Stimulated activated CD8-positive, alpha-beta memory T cell treated with anti-CD3 and anti-CD28 coated beads, Interleukin-4, amount 100 ng/mL, for 1 hour (primary cell): ENCODE measurements around the gene GOLGA7B.

Experiments
- DNase-seq, 2 donors: peaks; one replicate each; pipeline ENCODE4 v3.0.0-alpha.2; 2020; ENCODE audit warnings: low read depth in 2 of 2, low spot score in 1 of 2

Gene GOLGA7B

DNA sequence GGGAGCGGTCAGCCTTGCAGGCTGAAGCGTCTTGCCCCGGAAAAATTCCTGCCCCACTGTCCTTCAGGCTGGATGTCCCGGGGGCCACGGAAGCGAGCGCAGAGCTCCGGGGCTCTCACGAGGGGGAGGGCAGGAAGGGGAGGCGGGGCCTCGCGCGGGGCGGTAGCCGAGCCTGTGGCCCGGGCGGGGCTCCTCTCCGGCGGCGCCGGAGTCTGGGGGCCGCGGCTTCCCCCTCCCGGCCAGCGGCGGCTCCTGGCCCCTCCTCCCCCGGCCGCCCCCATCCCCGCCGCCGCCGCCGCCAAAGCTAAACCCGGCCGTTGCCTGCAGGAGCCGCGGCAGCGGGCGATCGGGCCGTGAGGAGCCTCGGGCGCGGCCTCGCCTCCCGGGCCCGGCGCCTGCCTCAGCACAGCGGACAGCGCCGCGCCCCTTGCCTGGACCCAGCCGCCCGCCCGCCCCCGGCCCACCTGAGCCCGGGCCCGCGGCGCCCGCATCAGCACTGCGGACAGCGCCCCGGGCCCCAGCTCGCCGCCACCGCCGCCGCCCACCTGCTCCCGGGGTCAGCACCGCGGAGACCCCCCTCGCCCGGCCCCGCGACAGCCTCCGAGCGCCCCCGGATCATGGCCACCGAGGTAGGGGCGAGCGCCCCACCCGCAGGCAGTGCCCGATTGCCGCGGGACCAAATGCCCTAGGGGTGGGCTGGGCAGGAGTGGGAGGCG lies at the start of gene GOLGA7B:
TSS of gene GOLGA7B (plus strand) at position 157 of the 716 bp plus-strand sequence. CDS start at position 618, 461 bp downstream.
- DNase-seq: peak; percentile 23 to 35

DNA sequence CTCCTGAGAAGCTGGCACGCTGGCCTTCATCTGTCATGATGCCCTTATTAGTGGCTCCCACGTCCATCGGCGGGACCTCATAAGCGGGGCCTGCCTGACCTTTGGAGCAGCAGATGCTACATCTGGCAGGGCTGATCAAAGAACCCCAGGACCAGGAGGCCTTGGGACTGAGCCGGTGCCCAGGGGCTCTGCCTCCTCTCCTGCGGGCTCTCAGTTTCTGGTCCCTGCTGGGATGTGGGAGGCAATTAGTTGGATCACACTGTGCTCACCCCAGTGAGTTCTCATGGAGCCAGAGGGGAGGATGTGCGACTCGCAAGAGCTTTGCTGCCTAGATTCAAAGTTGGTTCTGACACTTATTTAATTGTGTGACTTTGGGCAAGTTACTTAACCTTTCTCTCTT lies 49.2 kb upstream of the GOLGA7B start:
- DNase-seq: no peak

DNA sequence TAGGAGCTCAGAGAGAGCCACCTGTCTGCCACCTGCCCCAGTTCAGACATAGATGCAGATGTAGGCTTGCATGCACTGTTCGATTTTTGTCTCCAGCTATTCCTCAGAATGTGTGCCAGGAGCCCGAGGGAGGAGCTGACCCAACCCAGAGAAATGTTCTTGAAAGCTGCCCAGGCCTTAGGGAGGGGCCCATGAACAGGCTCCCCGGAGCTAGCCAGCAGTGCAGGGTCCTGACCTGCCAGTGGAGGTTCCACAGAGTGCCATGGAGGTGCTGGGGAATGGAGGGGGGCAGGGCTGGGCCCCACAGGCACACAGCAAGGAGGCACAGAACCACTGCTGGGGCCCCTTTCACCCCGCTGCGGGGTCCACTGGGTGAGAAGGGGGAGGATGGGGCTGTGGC lies 48.2 kb upstream of the GOLGA7B start:
- DNase-seq: no peak

DNA sequence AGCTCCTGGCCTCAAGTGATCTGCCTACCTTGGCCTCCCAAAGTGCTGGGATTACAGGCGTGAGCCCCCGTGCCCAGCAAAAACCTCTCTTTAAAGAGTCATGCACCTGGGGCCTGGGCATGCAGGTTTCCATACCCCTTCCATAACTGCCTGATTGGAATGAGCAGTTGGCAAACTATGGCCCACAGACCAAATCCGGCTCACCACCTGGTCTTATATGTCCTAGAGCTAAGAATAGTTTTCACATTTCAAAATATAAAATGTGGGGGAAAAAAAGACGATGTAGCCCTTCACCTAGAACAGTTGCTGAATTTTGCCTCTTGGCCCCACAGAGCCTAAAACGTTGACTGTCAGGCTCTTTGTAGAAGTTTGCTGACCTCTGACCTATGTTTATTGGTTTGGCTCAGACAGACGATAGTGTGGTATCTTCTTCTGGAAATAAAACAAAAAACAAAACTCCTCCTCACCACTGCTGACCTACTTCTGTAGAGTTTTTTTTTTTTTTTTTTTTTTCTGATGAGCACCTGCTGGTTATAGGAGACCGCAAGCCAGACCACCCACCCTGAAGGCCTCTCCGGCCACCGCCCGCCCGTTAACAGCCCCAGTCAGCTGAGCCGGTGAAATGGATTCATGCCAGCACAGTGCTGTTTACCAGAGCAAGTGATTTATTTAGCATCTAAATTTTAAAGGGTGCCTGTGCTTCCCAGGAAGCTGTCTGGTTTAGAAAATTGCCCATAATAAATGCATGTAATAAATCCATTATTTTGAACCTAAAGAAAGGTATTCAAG lies 44.4 kb upstream of the GOLGA7B start:
- no peak for DNase-seq

DNA sequence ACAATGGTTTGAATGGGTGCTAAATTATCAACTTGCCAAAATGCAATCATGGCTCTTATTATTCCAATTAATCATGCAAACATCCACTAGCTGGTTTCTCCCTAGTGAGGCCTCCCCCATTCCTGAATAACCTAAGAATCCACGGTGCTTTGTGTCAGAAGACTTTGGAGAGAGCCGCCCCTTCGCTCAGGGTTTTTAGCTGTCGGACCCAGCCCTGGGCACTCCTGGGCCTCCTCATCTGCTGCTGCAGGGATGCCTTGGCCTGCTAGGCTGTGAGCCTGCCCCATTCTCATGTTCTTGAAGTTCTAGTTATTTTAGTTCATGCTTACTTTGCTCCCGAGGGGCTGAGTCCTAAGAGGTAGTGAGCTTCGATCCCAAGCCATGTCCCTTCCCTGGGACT lies 43.7 kb upstream of the GOLGA7B start:
- DNase-seq: no peak

DNA sequence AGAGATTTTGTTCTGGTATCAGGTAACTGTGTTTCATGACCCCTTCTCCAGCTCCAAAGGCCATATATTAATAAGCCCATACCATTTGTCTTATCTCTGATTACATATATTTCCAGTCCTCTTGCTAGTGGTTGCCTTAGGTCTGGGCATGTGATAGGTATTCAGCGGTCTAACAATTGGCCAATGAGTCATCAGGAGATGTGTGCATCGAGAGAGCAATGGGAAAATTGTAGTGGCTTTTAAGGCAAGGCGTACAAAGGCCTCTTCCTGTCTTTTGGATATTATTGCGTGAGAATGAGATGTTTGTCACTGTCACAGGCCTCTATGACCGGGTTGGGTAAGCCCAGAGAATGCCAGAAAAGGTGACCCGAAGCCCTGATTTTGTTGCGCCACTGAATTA lies 39.2 kb upstream of the GOLGA7B start:
- DNase-seq: no peak

DNA sequence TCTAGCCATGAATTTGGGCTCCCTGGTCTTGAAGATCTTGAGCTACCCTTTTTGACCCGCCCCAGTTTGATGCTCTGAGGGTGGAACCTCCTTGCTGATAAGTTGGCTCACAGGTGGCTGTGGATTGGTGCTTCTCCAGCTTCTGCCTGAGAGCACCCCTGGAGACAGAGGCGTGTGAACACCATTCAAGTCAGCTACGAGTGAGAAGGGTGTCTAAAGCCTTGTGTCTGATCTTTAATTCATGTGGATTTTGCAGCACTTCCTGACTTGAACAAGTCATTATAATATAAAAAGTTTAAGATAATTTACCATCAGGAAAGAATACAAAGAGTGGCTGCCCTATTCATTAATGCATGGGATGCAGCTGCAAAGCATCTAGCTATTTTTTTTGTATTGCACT lies 37.7 kb upstream of the GOLGA7B start:
- DNase-seq: no peak

DNA sequence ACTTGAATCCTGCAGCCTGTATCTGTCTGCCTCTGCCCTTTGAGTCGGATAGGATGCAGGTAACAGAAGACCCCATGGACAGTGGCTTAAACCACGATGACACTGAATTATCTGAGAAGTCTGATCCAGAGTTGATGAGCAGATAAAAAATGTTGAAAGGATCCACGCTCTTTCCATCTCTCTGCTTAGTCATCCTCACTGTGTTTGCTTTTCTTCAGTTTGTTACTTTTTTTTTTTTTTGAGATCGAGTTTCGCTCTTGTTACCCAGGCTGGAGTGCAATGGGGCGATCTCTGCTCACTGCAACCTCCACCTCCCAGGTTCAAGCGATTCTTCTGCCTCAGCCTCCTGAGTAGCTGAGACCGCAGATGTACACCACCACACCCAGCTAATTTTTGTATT lies 36.9 kb upstream of the GOLGA7B start:
- DNase-seq: no peak

DNA sequence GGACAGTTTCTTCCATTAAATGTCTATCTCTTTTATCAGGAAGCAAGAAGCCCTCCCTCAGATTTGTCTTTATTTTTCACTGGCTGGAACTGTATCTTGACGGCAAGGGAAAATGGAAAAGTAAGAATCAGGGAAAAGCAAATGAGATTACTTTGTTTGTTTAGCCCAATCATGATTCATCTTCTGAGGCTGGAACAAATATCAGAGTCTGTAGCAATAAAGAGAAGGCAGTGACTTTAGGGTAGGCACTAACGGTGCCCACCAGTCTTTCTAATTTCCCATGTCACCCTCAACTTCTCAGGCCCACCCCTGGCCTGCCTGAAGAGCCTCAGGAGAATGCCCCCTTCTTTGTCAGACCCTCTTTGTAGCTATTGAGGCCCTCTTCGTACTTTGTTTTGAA lies 36.3 kb upstream of the GOLGA7B start:
- DNase-seq: no peak

DNA sequence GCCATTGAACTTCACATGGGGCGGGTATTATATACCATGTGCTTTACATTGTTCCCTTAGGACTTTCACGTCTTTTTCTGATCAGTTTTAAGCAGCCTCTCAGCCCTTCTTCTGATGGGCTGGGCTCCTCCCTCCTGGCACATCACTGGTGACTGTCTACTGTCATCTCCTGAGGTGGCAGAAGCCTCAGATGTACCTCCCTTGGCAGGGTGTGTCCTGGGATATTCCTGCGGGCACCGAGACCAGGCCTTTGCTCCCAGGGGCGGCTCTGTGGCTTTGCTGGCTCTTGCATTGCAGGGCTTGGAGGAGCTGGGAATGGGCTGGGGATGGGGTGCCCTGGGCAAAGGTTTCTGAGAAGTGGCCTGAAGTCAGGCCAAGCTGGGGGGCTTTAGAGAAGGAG lies 34.6 kb upstream of the GOLGA7B start:
- no peak for DNase-seq

DNA sequence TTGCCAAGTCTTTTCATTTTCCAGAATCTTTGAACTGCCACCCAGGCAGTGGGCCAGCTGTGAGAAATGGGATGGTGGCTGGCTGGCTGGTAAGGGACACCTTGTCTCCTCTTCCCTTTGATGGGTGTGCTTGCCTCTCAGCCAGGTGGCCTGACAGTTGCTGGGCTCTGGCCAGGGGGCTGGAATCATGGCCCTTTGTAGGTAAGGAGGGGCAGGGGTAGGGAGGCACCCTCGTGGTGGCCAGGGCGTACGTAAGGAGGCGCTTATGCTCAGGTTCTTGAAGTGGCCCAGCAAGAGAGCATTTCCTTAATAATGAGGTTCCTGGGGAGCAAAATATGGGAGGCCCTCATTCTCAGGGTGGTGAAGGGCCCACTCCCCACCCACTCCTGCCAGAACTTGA lies 33.0 kb upstream of the GOLGA7B start:
- no peak for DNase-seq

DNA sequence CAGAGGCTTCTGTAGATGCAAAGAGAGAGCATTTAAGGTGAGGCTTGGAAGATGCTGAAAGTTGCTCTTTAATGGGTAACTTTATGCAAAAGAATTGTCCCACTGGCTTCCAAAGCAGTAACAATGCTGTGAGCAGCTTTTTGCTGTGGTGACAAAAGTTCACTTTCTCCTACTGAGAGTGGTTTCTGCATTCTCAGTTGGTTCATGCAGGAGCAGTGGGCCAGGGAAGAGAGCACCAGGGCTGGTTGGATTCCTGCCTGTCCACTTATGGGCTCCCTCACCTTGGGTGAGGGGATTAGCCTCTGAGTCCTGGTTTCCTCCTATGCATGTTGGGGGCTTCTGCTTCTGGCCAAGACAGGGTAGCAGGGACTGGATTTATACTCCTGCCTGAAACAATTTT lies 31.1 kb upstream of the GOLGA7B start:
- no peak for DNase-seq

DNA sequence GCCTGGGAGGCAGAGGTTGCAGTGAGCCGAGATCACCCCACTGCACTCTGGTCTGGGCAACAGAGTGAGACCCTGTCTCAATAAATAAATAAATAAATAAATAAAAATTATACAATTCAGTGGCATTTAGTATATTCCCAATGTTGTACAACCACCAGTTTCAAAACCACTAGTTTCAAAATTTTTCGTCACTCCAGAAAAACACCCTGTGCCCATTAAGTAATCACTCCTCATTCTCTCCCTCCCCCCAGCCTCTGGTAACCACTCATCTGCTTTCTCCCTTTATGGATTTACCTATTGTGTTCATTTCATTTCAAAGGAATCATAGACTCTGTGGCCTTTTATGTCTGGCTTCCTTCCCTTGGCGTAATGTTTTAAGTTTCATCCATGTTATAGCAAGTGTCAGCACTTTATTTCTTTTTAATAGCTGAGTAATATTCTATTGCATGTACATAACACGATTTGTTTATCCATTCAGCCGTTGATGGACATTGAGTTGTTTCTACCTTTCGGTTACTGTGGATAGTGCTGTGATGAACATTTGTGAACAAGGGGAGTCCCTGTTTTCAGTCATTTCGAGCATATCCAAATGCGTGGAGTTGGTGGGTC lies 29.4 kb upstream of the GOLGA7B start:
- DNase-seq: no peak

DNA sequence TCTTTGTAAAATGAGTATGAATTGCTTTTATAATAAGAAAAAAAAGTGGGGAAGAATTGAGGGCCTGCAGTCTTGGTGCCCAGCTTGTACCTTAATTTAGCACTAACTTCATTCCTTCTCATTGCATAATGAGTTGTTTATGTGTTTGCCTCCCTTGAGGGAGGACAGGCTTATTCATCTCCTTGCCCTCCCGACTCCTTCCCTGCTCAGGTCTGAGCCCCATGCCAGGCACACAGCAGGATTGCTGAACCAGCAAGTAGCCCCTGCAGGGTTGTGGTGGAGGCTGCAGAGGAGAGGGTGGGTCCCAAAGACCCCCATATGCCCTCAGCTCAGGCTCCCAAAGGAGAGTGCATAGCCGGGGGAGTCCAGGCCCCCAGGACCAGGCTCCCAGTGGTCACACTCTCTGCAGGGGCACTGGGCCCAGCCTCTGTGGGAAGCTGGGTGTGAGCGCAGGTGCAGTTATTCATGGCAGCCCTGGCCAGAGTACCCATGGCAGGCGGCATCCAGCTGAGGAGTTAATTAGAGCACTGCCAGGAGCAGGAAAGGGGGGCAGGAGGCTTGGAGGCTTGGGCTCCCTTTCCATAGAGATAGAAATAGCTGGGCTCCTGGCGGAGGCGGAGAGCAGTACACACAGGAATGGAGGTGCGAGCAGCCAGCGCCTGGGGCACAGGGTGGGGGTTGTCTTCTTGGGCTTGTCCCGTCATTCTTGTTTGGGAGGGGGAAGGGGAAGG lies 28.2 kb upstream of the GOLGA7B start:
- DNase-seq: no peak

DNA sequence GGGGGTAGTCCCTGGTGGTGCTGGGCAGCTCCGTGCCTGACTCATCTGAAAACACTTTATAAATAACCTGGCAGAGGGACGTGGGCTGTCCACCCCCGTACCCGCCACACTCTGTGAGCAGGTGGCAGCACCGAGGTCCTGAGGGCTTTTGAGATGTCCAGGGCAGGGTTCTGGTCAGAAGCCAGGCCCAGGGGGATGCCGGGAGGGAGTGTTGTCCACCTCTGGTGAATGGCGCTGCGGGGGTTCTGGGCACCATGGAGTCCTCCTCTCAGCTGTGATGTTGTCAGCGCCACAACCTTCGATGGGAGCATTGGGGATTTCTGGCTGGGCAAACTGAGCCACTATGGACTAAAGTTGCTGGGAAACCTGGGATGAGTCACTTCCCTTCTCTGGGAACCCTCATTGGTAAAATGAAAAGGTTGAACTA lies 27.4 kb upstream of the GOLGA7B start:
- DNase-seq: no peak

DNA sequence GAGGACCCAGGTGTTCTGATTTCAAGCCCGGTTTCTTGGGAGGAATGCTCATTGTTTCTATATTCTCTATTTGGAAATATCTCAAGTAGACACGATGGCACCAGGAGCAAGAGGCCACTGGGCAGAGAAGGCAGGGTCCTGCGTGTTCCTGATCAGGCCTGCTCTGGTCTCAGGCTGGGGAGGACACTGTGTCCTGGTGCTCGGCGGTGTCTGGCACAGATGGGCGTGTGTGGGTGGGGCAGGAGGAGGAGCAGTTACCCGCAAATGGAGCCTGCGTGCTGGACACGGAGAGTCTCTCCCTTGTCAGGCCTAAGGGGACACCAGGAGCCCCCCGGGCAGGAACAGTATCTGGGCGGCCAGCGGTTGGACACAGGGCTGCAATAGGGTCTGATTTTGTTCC lies 25.9 kb upstream of the GOLGA7B start:
- DNase-seq: no peak

DNA sequence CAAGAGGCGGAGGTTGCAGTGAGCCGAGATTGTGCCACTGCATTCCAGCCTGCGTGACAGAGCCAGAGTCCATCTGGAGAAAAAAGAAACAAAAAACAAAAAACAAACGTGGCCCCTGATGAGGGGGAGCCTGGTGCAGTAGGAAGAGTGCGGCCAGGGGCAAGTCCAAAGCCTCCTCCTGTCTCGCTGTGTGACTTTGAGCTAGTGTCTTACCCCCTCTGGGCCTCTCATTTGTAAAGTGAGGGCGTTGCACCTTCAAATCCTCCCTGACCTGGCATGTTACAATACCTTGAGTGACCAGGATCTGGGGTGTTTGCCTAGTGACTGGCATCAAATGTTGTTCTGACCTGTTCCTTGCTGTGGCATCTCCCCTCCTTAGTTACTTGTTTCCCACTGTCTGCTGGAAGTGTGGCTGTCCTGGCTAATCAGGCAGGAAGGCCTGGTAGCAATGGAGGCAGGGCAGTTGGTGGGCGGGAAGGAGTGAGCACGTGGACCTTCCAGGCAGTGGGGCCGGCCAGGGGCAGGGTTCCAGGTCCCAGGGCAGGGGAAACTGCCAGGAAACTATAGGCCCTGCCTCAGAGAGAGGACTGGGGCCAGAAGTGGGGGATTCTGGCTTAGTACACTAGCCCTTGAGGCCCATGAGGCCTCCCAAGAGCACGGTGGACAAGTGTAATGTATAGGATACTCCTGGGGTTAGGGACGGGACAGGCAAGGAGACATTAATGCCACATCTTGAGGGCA lies 24.5 kb upstream of the GOLGA7B start:
- no peak for DNase-seq

DNA sequence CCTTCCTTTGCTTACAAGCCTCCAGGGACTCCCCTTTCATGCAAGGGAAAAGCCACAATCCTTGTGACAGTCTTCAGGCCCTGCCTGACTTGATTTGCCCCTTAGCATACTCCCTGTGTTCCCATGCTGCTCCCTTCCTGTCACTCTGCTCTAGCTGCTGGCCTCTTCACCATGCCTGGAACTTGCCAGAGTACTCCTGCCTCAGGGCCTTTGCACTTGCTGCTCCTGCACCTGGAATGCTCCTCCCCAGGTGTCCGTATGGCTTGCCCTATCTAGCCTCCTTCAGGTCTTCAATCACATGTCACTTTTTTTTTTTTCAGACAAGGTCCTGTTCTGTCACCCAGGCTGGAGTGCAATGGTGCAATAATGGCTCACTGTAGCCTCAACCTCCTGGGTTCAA lies 22.8 kb upstream of the GOLGA7B start:
- no peak for DNase-seq

DNA sequence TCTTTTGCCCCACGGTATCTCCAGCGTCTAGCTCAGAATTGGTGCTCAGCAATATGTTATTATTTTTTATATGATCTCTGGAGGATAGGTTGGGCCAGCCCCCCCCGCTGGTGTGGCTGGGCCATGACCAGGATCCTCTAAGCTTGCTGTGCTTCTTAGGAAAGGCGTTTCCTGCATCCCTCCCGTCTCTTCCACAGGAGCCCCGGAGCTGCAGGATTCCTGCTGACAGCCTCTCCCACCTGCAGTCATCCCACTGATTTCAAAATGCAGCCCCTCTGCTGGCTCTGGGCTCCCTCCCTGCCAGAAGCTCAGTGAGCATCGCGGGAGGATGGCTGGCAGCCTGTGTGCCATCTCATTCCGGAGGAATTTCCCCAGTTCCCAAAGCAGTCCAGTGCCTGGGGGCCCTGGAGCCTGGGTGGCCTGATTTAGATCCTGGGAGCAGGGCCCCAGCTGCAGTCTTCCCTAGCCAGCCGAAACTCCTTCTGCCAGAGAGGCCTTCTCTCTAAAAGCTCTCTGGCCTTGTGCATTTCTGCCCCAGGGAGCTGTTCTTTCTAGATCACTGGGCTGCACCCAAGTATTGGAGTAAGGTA lies 21.8 kb upstream of the GOLGA7B start:
- no peak for DNase-seq

DNA sequence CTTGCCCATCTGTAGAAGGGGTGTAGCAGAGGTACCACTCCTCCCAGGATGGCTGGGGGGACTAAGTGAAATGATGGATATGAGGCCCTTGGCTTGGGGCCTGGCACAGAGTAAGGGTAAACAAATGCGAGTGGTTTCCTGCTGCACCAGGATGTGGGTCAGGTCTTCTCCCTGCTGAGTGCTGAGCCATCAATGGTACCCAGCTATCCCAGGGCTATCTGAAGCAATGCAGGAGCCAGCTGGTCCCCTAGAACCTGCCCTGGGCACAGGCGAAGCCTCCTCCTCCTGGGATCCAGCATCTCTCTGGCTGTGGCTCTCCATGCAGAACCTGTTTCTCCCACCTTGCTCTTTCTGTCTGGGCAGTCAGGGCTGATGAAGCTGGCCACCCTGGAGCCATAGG lies 20.9 kb upstream of the GOLGA7B start:
- no peak for DNase-seq

DNA sequence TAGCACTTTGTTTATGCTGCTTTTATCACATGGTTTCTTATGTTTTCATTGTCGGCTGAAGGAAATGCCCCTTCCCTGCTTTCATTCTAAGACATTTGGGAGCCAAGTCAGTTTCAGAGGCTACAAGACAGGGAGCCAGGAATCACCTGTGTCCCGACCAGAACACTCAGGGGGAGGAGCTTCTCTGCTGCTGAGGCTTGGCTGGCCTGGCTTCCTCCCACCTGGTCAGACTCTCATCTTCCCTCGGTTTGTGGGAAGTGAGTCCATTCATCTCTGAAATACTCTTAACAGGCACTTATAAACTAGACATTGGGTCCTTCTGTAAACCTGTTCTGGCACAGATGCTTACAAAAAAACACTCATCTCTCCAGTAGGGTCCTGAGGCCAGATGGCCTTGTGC lies 19.6 kb upstream of the GOLGA7B start:
- no peak for DNase-seq
